Large intestine (tissue), 3 donors: ENCODE results near the gene TNRC18. TPM values are rescaled to one million over a fixed set of nuclear protein-coding genes. Genes with fewer than 3 reads are reported as not detected.
"Not testable (repeated sequence)": the region's sequence is repeated elsewhere in the genome, so short reads cannot be mapped to it uniquely, and the experiment has no call there.

ENCODE experiments used
- DNase-seq, 2 donors: peaks; one replicate each; pipeline versions ENCODE4 v3.0.0 to v3.0.0-alpha.2; 2013
- H3K27ac ChIP-seq: one replicate; pipeline ENCODE4 v1.5.1; 2013; ENCODE audit warnings: low read length
- H3K27me3 ChIP-seq: 2 replicates; pipeline ENCODE4 v1.6.1; 2013; ENCODE audit warnings: low read length; ENCODE audit not compliant: control insufficient read depth, insufficient read depth
- H3K36me3 ChIP-seq: 2 replicates; pipeline ENCODE4 v1.6.1; 2013; ENCODE audit warnings: low read length; ENCODE audit not compliant: control insufficient read depth, insufficient read depth
- H3K4me1 ChIP-seq: one replicate; pipeline ENCODE4 v1.6.1; 2013; ENCODE audit warnings: low read length; ENCODE audit not compliant: control insufficient read depth, insufficient read depth
- H3K4me3 ChIP-seq: one replicate; pipeline ENCODE4 v1.5.1; 2013; ENCODE audit warnings: low read length
- H3K9me3 ChIP-seq: one replicate; pipeline ENCODE4 v1.6.1; 2013; ENCODE audit warnings: mild to moderate bottlenecking, low read depth, low read length, moderate library complexity; ENCODE audit not compliant: control insufficient read depth
- WGBS: methylation state at CpG from one replicate; pipeline ENCODE4 v1.1.5; 2013; ENCODE audit warnings: low lambda C conversion rate; ENCODE audit not compliant: insufficient coverage; 5-methylcytosine and 5-hydroxymethylcytosine counted together
- polyA plus RNA-seq: library from polyadenylated mRNA; unstranded; fragments of 120-200 nt; gene quantifications from one replicate; pipeline ENCODE4 v1.2.1, GENCODE V29; 2013

The TNRC18 gene
- polyA plus RNA-seq, 1 donor = 78.4 TPM

DNA sequence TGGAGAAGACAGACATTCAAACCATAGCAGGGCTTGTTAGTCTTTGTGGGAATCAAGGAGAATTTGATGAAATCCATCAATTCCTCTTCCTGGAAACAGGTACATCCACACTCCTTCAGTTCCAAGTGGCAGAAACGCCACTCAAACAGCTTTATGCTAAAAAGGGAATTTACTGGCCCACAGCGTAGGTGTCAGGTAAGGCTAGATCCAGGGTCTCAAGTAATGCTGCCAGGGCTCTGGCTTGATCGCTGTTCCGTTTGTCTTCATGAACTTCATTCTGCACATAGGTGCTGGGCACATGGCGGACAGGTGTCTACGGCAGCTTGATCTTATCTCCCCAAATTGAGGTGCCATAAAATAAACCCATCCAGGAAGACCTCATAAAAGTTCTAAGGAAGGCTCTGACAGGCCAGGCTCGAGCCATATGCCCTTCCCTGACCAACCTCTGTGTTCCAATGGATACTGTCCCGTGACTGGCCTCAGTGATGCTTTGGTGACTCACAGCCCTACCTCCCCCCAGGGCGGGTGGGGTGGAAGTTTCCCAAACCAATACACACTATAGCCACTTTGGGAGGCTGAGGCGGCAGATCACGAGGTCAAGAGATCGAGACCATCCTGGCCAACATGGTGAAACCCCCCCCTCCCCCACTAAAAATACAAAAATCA, 153.5 kb downstream of the TNRC18 start:
- not testable (repeated sequence) for H3K9me3 ChIP-seq, H3K27me3 ChIP-seq, H3K4me3 ChIP-seq, H3K36me3 ChIP-seq, H3K27ac ChIP-seq, H3K4me1 ChIP-seq, DNase-seq
- no CpG with 5 or more reads among the region's 12 CpGs for WGBS

DNA sequence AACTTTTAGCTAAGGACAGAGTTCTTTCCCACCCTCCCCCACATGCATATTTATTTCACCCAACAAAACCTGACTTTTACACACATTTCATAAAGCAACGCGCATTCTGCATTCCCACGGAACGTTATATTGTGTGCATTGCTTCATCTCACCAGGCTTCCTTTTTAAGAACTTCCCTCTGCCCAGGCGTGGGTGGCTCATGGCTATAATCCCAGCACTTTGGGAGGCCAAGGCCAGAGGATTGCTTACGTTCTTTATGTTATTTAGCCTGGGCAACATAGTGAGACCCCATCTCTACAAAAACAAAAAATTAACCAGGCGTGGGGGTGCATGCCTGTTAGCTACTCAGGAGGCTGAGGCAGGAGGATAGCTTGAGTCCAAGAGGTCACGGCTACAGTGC, 155.8 kb downstream of the TNRC18 start:
- H3K4me3 ChIP-seq, H3K27me3 ChIP-seq, DNase-seq, H3K27ac ChIP-seq, H3K36me3 ChIP-seq, H3K4me1 ChIP-seq, H3K9me3 ChIP-seq: not testable (repeated sequence)
- no CpG with 5 or more reads among the region's 8 CpGs for WGBS

DNA sequence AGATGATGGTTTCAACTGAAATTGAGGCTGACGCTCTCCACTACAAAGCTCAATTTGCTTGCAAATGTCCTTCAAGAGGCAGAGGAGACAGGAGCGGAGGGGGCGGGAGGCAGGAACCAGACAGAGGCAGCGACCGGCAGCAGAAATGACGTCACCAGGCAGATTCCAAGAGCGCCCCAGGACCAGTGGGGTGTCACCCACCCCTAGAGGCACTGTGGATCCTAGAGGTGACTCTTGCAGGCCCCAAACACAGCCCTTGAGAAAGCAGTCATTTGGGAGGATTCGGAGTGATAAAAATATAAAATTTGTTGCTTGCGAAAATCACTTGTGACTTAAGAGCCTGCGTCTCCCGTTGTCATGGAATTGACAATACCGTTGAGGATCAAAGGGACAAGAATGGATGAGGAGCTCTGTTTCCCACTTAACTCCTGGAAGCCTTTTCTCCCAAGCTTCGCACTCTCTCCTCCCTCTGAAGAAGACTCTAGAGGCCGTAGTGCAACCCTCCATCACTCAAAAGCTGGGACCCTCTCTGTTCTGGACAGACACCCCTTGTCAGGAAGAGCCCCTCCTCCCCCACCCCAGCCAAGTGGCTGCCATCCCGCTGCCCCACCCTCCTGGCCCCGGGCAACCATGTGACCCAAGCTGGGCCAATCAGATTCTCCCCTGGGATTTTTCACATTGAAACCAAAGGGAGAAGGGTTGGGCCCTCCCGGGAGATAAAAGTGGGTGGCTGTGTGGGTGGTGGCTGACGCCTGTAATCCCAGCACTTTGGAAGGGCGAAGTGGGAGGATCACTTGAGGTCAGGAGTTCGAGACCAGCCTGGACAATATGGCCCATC, 157.2 kb downstream of the TNRC18 start:
- no peaks in the 10 kb centered on the region for H3K36me3 ChIP-seq
- no peak overlapping the region for H3K4me3 ChIP-seq
- H3K4me1 ChIP-seq = no peaks in the 10 kb centered on the region
- 40% methylated on average over 2 of the region's 20 CpGs for WGBS
- no peaks in the 10 kb centered on the region for H3K27me3 ChIP-seq
- DNase-seq = peak in 1 of 2 donors; percentile 10
- no peak overlapping the region for H3K27ac ChIP-seq
- H3K9me3 ChIP-seq = peaks cover 3% of the 10 kb centered on the region

DNA sequence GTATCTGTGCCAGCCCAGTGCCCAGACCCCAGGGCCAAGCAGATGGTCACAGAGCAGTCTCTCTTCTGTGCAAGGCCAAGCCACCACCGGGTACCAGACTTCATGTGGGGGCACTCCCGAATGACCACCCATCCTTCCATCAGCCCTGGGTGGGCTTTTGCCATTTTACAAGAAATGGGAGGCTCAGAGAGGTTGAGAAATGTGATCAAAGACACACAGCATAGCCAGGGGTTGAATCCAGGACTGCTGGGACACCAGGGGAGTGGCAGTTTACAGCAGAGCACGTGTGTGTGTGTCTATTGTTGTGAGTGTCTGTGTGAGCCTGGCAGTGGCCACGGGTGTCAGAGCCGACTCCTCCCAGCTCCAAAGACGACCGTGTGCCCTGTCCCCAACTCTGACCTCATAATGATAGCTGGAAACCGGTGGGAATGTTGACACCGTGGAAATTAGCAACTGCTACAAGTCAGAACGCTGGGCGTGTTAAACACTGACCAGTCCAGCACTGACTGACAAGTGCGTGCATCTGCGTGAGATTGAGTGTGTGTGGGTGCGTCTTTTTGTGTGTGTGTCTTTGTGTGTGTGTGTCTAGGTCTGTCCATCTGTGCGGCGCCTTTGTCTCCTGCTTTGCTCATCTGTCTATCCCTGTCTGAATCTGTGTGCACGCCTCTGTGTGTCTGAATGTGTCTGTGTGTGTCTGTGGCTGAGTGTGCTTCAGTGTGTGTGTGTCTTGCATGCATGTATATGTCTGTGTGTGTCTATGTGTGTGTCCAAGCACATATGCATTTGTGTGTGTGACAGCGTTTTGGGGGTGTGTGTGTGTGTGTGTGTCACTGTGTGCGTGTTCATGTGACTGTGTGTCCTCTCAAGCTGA, 158.1 kb downstream of the TNRC18 start:
- peaks cover 3% of the 10 kb centered on the region for H3K9me3 ChIP-seq
- H3K4me3 ChIP-seq = no peak overlapping the region
- no peaks in the 10 kb centered on the region for H3K27me3 ChIP-seq
- no peaks in the 10 kb centered on the region for H3K4me1 ChIP-seq
- H3K36me3 ChIP-seq = no peaks in the 10 kb centered on the region
- DNase-seq = no peak
- no peak overlapping the region for H3K27ac ChIP-seq
- WGBS = no CpG with 5 or more reads among the region's 19 CpGs

DNA sequence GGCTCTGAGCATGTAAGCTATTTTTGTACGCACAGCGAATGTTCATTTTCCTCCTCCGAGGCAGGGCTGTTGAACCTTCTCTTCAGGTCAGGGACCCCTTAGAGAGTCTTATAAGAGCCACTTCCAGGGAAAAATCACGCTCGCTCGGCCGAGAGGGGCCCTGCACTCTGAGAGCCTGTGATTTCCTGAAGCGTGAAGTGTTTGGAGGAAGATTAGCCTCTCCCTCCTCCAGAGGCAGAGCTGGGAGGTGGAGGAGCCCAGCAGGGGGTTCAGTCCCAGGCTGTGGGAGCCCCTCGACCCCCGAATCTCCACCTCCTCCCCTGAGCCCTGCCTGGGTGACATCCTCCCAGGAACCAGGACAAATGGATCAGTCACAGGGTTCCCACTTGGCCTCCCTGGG, 160.6 kb downstream of the TNRC18 start:
- H3K4me3 ChIP-seq, H3K9me3 ChIP-seq, H3K27ac ChIP-seq, H3K27me3 ChIP-seq, DNase-seq, H3K4me1 ChIP-seq, H3K36me3 ChIP-seq: not testable (repeated sequence)
- WGBS = no CpG with 5 or more reads among the region's 10 CpGs

DNA sequence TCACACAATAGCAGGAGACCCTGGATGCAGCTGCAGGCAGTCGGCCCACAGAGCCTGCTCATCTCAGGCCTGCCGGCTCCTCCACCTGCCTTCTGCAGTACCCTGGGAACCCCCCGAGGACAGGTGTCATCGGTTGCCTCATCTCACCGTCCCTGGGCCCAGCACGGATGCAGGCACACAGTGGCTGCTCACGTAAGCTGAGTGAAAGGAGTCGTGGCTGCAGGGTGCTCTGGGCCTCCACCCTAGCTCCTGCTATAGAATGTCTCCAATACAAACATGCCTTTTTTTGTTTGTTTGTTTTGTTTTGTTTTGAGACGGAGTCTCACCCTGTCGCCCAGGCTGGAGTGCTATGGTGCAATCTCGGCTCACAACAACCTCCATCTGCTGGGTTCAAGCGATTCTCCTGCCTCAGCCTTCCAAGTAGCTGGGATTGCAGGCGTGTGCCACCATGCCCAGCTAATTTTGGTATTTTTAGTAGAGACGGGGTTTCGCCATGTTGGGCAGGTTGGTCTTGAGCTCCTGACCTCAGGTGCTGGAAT, 163.0 kb downstream of the TNRC18 start:
- DNase-seq, H3K4me3 ChIP-seq, H3K27me3 ChIP-seq: not testable (repeated sequence)

More for the DNA sequence above, 163.0 kb downstream of the TNRC18 start:
- not testable (repeated sequence) for H3K9me3 ChIP-seq, H3K27ac ChIP-seq, H3K4me1 ChIP-seq, H3K36me3 ChIP-seq
- WGBS = no CpG with 5 or more reads among the region's 15 CpGs

Other genes with a start within 250 kb of the TNRC18 start
- gene WIPI2, start 233.6 kb downstream of the TNRC18 start, polyA plus RNA-seq = 44.7 TPM
- gene SLC29A4, start 140.9 kb downstream of the TNRC18 start, polyA plus RNA-seq = 22.7 TPM
- 2.8 TPM for gene FBXL18, start 90.0 kb upstream of the TNRC18 start, polyA plus RNA-seq
- gene ACTB, start 106.8 kb upstream of the TNRC18 start, polyA plus RNA-seq = 2,766 TPM
- 39.5 TPM for gene FSCN1, start 169.0 kb upstream of the TNRC18 start, polyA plus RNA-seq